Fibroblast of lung (primary cell): ENCODE results near the gene ACVR2A. TPM values are rescaled to one million over a fixed set of nuclear protein-coding genes. Genes with fewer than 3 reads are reported as not detected.

Experiments
- DNase-seq, 2 donors: peaks; one replicate each; pipeline versions ENCODE4 v3.0.0 to v3.0.0-alpha.2; 2010; ENCODE audit warnings: low read depth in 2 of 2
- H2AFZ ChIP-seq: 2 replicates; pipeline ENCODE4 v1.5.1; 2012; ENCODE audit warnings: low read length, control low read depth, inconsistent platforms
- H3K27ac ChIP-seq: 2 replicates; pipeline ENCODE4 v1.5.1; 2011; ENCODE audit warnings: low read length, control low read depth; ENCODE audit not compliant: insufficient read depth
- H3K27me3 ChIP-seq: 2 replicates; pipeline ENCODE4 v1.5.1; 2011; ENCODE audit warnings: mild to moderate bottlenecking, low read length; ENCODE audit not compliant: control insufficient read depth, insufficient read depth
- H3K36me3 ChIP-seq: 2 replicates; pipeline ENCODE4 v1.5.1; 2011; ENCODE audit warnings: low read length; ENCODE audit not compliant: control insufficient read depth, insufficient read depth
- H3K4me1 ChIP-seq: 2 replicates; pipeline ENCODE4 v1.5.1; 2011; ENCODE audit warnings: low read length; ENCODE audit not compliant: control insufficient read depth, insufficient read depth; ENCODE audit errors: extremely low read depth
- H3K4me2 ChIP-seq: 2 replicates; pipeline ENCODE4 v1.5.1; 2011; ENCODE audit warnings: low read length, control low read depth; ENCODE audit not compliant: insufficient read depth; ENCODE audit errors: extremely low read depth
- H3K4me3 ChIP-seq, 4 experiments: fragments of 200-600 bp in 1 of 4; sonication (generic) in 1 of 4; replicated peaks in 1 of 4; 2 replicates each; pipeline ENCODE4 v1.5.1; 2011 to 2016; ENCODE audit warnings: low read length in 4 of 4, low read depth in 3 of 4, mild to moderate bottlenecking in 3 of 4, control low read depth in 2 of 4, inconsistent platforms in 1 of 4, mixed read lengths in 1 of 4; ENCODE audit not compliant: insufficient read depth in 1 of 4; ENCODE audit errors: control extremely low read depth in 1 of 4
- H3K79me2 ChIP-seq: 2 replicates; pipeline ENCODE4 v1.5.1; 2012; ENCODE audit warnings: mild to moderate bottlenecking, low read length, inconsistent platforms; ENCODE audit not compliant: control insufficient read depth, insufficient read depth
- H3K9ac ChIP-seq: 2 replicates; pipeline ENCODE4 v1.5.1; 2011; ENCODE audit warnings: mild to moderate bottlenecking, low read length, control low read depth; ENCODE audit not compliant: insufficient read depth
- H3K9me3 ChIP-seq: 2 replicates; pipeline ENCODE4 v1.5.1; 2012; ENCODE audit warnings: low read depth, low read length; ENCODE audit not compliant: control insufficient read depth, insufficient read depth
- H4K20me1 ChIP-seq: 2 replicates; pipeline ENCODE4 v1.5.1; 2011; ENCODE audit warnings: low read length; ENCODE audit not compliant: control insufficient read depth, insufficient read depth; ENCODE audit errors: extremely low read depth
- EZH2 ChIP-seq: IDR thresholded peaks from 2 replicates; pipeline ENCODE4 v1.5.1; 2012; ENCODE audit warnings: low read length, control low read depth, mild to moderate bottlenecking; ENCODE audit errors: missing control alignments
- polyA plus RNA-seq, 2 donors: library from polyadenylated mRNA; depleted of rRNA in 1 of 2; stranded (reverse) in 1 of 2; unstranded in 1 of 2; fragments of >200 nt; gene quantifications; 2 replicates each; pipeline ENCODE4 v1.2.1, GENCODE V29; 2011 to 2012; ENCODE audit warnings: missing spikeins in 1 of 2
- total RNA-seq: library from RNA; depleted of rRNA; stranded (reverse); fragments of >200 nt; gene quantifications from 2 replicates; pipeline ENCODE4 v1.2.1, GENCODE V29; 2014
- TF ChIP-seq, protein P1 (sequence below), 2 donors: IDR thresholded peaks in 1 of 2; conservative IDR thresholded peaks in 1 of 2; 1 replicate in 1 of 2; 2 replicates in 1 of 2; pipeline ENCODE4 v1.5.1; 2011 to 2012; ENCODE audit warnings: low read length in 2 of 2, control low read depth in 1 of 2, inconsistent platforms in 1 of 2, low read depth in 1 of 2, mild to moderate bottlenecking in 1 of 2

The ACVR2A gene
- total and polyA plus RNA-seq, 2 donors (not counting 1 experiment from before 2014, with no cell fraction given), result 8.9 to 9.8 TPM

DNA sequence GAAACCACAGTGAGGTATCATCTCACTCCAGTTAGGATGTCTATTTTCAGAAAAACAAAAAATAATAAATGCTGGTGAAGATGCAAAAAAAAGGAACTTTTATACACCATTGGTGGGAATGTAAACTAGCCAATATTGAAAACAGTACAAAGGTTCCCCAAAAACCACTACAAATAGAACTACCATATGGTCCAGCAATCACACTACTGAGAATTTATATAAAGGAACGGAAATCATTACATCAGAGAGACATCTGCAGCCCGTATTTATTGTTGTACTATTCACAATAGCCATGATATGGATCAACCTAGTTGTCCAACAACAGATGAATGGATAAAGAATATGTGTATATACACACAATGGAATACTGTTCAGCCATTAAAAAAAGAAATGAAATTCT lies 123.7 kb downstream of the ACVR2A start:
- Histone ChIP-seq H3K79me2 (no peaks in the 10 kb centered on the region), H3K27ac (no peak overlapping the region), H3K4me1 (no peaks in the 10 kb centered on the region), H3K9ac (no peak overlapping the region), H3K36me3 (no peaks in the 10 kb centered on the region), H3K9me3 (no peaks in the 10 kb centered on the region), H3K4me3 (no peak overlapping the region), H4K20me1 (no peaks in the 10 kb centered on the region), H2AFZ (no peak overlapping the region), H3K4me2 (no peak overlapping the region), H3K27me3 (no peaks in the 10 kb centered on the region)
- TF ChIP-seq, protein P1, sequence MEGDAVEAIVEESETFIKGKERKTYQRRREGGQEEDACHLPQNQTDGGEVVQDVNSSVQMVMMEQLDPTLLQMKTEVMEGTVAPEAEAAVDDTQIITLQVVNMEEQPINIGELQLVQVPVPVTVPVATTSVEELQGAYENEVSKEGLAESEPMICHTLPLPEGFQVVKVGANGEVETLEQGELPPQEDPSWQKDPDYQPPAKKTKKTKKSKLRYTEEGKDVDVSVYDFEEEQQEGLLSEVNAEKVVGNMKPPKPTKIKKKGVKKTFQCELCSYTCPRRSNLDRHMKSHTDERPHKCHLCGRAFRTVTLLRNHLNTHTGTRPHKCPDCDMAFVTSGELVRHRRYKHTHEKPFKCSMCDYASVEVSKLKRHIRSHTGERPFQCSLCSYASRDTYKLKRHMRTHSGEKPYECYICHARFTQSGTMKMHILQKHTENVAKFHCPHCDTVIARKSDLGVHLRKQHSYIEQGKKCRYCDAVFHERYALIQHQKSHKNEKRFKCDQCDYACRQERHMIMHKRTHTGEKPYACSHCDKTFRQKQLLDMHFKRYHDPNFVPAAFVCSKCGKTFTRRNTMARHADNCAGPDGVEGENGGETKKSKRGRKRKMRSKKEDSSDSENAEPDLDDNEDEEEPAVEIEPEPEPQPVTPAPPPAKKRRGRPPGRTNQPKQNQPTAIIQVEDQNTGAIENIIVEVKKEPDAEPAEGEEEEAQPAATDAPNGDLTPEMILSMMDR (conservative IDR thresholded peaks at IDR 0.05 in 1 of 2, IDR thresholded peaks at IDR 0.05 in 1 of 2; ENCODE audit: low read depth in 1 of 2, low read length in 2 of 2), result no peak
- no peak for TF ChIP-seq EZH2
- DNase-seq, result no peak

DNA sequence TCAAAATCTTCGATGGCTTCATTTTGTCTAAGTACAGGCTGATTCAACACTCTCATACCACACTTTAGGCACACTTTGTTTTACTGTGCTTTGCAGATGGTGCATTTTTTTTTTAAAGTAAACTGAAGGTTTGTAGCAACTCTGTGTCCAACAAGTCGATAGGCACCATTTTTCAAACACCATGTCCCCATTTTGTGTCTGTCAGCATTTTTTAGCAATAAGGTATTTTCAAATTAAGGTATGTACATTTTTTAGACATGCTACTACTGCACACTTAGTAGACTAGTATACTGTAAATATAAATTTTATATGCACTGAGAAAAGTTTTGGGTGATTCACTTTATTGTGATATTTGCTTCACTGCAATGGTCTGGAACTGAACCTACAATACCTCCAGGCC lies 131.3 kb downstream of the ACVR2A start:
- Histone ChIP-seq H3K79me2 (no peaks in the 10 kb centered on the region), H2AFZ (no peak overlapping the region), H3K9me3 (no peaks in the 10 kb centered on the region), H3K4me3 (no peak overlapping the region), H3K4me2 (no peak overlapping the region), H3K27ac (no peak overlapping the region), H3K9ac (no peak overlapping the region), H3K27me3 (no peaks in the 10 kb centered on the region), H3K4me1 (no peaks in the 10 kb centered on the region), H4K20me1 (no peaks in the 10 kb centered on the region), H3K36me3 (no peaks in the 10 kb centered on the region)
- no peak for DNase-seq
- TF ChIP-seq EZH2, result no peak
- TF ChIP-seq, protein P1 (conservative IDR thresholded peaks at IDR 0.05 in 1 of 2, IDR thresholded peaks at IDR 0.05 in 1 of 2; ENCODE audit: low read depth in 1 of 2, low read length in 2 of 2), result no peak

DNA sequence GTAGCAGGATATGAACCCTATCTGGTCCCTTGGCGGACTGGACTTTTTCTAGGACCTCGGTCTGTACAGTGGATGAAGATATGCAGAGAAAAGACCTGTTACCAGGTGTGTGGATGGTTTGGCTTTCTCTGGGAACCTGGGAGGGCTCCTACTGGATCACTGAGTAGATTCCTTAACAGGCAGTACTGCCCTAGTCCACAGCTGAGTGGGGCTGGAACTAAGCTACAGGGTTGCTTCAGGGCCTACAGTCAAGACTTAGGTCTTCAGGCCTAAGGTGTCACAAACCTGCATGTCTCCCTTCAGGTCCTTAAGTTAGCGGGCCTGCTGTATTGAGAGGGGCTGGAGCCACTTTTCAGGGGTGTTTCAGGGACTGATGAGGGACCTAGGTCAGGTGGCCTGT lies 132.8 kb downstream of the ACVR2A start:
- no peak for DNase-seq
- no peaks in the 10 kb centered on the region for H3K27me3 ChIP-seq
- no peaks in the 10 kb centered on the region for H4K20me1 ChIP-seq
- no peak overlapping the region for H3K4me3 ChIP-seq
- H3K9me3 ChIP-seq, result no peaks in the 10 kb centered on the region
- H3K36me3 ChIP-seq, result no peaks in the 10 kb centered on the region
- H3K79me2 ChIP-seq, result no peaks in the 10 kb centered on the region
- H3K9ac ChIP-seq, result no peak overlapping the region
- H3K4me1 ChIP-seq, result no peaks in the 10 kb centered on the region
- TF ChIP-seq, protein P1 (conservative IDR thresholded peaks at IDR 0.05 in 1 of 2, IDR thresholded peaks at IDR 0.05 in 1 of 2; ENCODE audit: low read depth in 1 of 2, low read length in 2 of 2), result no peak
- no peak for TF ChIP-seq EZH2
- no peak overlapping the region for H2AFZ ChIP-seq
- H3K4me2 ChIP-seq, result no peak overlapping the region
- no peak overlapping the region for H3K27ac ChIP-seq

Other genes with a start within 250 kb of the ACVR2A start
- 21.1 and 24.3 TPM in 2 replicates for gene ORC4, start 175.7 kb downstream of the ACVR2A start, total RNA-seq
- 49.0 and 53.5 TPM in 2 replicates for gene ORC4, start 175.7 kb downstream of the ACVR2A start, polyA plus RNA-seq
- gene MBD5, start 176.1 kb downstream of the ACVR2A start, total RNA-seq, result 12.8 and 26.1 TPM in 2 replicates
- gene MBD5, start 176.1 kb downstream of the ACVR2A start, polyA plus RNA-seq, result 25.6 and 32.4 TPM in 2 replicates